SH-SY5Y (cell line): ENCODE results near the gene EPB41.

Experiments used
- GATA2 ChIP-seq: IDR thresholded peaks from 2 replicates; pipeline ENCODE4 v1.6.1; 2011; ENCODE audit warnings: mild to moderate bottlenecking, low read depth, low read length
- GATA3 ChIP-seq: IDR thresholded peaks from 2 replicates; pipeline ENCODE4 v1.6.1; 2011; ENCODE audit warnings: low read depth, mild to moderate bottlenecking, low read length, moderate library complexity

DNA sequence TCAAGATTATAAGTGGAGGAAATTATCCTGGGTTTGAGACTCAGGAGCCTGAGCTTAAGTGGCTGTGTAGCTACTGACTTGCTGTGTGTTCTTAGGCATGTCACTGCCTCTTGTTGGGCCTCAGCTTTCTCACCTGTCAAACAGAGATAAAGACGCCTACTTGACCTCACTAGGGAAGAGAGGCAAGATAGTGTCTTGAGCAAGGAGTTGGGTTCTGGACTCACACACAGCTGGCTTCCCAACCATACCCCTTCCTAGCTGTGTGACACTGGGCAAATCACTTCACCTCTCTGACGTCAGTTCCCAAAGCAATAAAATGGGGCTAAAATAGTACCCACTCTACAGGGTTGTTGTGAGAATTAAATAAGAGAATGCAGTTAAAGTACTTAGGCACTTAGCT is 11.6 kb upstream of the EPB41 start:
- no peak for TF ChIP-seq GATA3
- TF ChIP-seq GATA2 = no peak
